GM19467 (cell line): ENCODE data around the gene RNU6-8.
A peak's percentile ranks its signal among the peaks of the same experiment; 100 is the strongest.

Source experiments
- ATAC-seq: cut with Tn5 transposase; IDR thresholded peaks from one replicate; pipeline ENCODE4 v1.9.1; 2021; ENCODE audit warnings: mild to moderate bottlenecking, moderate library complexity; ENCODE audit not compliant: unreplicated experiment

The RNU6-8 gene

DNA sequence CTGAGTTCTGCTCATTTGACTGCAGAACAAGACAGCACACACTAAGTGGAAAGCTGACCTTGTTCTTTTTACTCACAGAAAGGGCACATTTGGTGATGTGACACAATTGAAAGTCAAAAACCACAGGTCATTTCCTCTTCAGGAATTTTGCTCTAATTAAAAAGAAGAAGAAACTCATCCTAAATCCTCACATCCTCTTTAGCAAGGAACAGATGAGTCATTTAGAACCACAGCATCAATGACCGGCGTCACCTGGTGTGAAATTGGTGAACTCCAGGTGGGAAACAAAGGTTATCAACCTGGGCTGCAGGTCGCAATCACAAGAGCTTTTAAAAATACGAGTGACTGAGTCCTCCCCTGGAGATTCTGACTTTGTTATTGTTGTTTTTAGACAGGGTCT lies 2.9 kb upstream of the RNU6-8 start:
- ATAC-seq, result no peak

GRCh38 chr14:32205554-32205953 lies 2.5 kb upstream of the RNU6-8 start:
- ATAC-seq, result no peak

- ATAC-seq, result no peak
Measured at GRCh38 chr14:32203928-32204357, 874 bp upstream of the RNU6-8 start.

GRCh38 chr14:32202491-32202997 lies 525 bp downstream of the RNU6-8 start:
- ATAC-seq, result no peak

DNA sequence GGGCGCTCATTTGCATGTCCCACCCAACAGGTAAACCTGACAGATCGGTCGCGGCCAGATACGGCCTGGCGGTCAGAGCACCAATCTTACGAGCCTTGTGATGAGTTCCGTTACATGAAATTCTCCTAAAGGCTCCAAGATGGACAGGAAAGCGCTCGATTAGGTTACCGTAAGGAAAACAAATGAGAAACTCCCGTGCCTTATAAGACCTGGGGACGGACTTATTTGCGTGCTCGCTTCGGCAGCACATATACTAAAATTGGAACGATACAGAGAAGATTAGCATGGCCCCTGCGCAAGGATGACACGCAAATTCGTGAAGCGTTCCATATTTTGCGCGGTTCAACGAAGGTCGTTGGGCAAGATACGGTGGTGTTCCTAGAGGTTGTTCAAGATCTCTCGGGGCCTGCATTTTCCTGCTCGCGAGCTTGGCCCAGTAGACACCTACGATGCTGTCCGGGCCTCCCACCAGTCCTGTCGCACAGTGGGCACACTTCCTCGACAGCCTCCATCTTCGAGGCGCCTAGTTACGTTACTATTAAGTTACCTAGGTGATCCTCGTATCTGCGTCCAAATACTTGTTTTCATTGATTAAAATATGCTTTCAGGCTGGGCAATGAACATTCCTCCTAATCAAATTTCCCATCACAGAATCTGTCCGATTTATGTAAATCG lies 1.1 kb downstream of the RNU6-8 start, which contains the start of gene RNU6-7:
Gene RNU6-7 (plus strand): TSS at position 230 of the 675 bp plus-strand sequence.
- ATAC-seq, result no peak

GRCh38 chr14:32201193-32201815 lies 1.8 kb downstream of the RNU6-8 start:
- peak; percentile 48 for ATAC-seq

GRCh38 chr14:32200368-32201192 lies 2.5 kb downstream of the RNU6-8 start:
- ATAC-seq, result peak; percentile 1

- ATAC-seq, result no peak
Measured at GRCh38 chr14:32197919-32198318, 5.2 kb downstream of the RNU6-8 start.

GRCh38 chr14:32195636-32196035 lies 7.4 kb downstream of the RNU6-8 start:
- no peak for ATAC-seq

GRCh38 chr14:32193532-32193931 lies 9.5 kb downstream of the RNU6-8 start:
- ATAC-seq, result no peak

GRCh38 chr14:32192712-32193373 lies 10.2 kb downstream of the RNU6-8 start:
- ATAC-seq, result no peak

DNA sequence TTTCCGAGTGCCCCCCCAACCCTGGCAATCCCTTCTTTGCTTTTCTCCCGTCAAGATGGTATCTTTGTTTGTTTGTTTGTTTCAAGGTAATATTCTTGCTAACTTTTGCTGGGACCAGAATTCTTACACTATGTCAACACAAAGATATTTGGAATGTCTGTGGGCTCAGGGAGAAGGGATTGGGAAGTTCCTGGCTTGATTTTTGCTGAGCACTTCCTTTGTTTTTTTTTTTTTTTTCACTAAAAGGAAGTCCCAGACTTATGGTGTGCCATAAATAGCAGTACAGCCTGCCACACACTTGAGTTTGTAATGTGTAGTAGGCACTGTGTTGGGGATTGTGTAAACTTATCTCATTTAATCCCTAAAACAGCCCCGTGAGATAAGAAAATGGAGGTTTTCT lies 12.4 kb downstream of the RNU6-8 start:
- no peak for ATAC-seq

GRCh38 chr14:32189811-32190210 lies 13.3 kb downstream of the RNU6-8 start:
- no peak for ATAC-seq

DNA sequence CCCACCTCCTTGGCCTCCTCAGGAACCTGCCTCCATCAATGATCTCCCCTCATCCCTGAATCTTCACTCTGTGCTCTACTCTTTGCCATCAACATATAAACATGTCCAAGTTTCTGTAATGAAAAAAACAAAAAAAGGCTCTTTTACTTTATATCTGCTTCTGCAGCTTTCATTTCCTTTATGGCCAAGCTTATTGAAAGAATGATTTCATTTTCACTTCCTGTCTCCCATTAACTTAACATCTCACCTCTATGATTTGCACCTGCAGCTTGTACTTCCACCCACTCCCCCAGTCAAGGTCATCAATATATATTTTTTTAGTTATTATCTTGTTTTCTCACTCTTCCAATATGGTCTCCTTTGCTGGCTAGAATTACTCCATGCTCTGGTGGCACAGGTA lies 16.8 kb downstream of the RNU6-8 start:
- ATAC-seq, result peak; percentile 66

DNA sequence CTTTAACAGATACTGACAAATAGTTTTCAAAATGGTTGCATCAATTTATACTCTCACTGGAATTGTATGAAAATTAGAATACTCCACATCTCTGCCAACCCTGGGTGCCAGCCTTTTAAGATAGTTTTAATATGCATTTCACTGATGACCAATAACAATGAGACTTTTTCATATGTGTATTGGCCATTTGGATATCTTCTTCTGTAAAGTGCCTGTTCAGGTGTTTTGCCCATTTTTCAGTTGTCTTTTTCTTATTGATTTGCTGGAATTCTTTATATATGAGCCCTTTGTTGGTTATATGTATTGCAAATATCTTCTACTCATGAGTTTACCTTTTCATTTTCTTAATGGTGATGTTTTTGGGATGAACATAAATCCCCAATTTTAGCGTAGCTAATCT lies 18.0 kb downstream of the RNU6-8 start:
- no peak for ATAC-seq

DNA sequence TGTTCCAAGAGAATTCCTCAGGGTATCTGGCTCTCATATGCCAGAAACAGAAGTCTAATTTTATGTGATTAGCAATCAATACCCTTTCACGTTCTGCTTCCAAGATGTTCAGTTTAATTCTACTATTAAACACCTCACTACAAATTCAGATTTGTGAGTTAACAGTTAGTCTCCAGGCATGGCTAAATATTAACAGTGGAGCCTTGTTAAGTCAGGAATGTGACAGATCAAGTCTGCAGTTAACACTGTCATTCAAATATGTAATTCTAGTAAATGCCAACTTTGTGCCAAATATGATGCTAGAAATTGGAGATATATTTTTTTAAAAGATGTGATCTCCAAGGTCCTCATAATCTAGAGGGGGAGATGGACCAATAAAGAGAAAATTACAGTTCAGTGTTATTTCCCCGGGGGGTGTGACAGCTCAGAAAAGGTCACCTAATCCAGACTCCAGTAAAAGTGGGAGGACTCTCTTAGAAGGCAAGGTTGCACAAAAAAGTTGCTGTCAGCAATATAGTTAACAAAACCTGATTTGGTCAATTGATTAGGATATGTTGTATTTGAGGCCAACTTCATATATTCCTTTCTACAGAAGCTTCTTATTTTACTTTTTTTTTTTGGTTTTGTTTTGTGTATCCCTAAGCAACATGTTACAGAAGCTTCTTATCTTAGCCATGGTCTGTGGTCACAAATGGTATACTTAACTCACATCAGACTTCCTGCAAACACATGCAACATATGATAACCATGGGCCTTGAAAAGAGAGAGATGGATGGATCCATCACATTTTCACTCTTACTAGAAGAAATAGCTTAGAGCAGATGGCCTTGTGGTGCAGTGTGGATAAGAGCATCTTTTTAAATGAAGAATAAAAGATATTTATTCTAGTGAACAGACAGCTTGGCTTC lies 19.7 kb downstream of the RNU6-8 start:
- ATAC-seq, result no peak

DNA sequence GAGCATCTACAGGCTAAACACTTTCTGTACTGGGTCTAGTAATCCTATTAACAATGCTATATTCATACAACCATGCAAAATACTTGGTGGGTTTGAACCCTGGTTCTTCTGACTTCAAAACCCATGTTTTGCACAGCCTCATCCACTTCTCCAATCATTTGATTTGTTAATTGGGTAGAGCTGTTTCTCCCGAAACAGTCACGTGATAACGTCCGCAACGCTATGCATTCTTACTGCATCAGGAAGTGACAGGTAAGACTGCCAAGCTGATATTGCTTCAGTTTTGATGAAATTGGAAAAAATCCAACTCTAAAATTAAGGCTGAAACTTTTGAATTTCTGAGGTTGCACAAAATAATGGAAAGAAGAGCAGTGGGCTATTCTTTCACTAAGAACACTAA lies 31.6 kb downstream of the RNU6-8 start:
- ATAC-seq, result no peak

- no peak for ATAC-seq
Measured at GRCh38 chr14:32169191-32169590, 33.9 kb downstream of the RNU6-8 start.

GRCh38 chr14:32167907-32168306 lies 35.2 kb downstream of the RNU6-8 start:
- no peak for ATAC-seq

DNA sequence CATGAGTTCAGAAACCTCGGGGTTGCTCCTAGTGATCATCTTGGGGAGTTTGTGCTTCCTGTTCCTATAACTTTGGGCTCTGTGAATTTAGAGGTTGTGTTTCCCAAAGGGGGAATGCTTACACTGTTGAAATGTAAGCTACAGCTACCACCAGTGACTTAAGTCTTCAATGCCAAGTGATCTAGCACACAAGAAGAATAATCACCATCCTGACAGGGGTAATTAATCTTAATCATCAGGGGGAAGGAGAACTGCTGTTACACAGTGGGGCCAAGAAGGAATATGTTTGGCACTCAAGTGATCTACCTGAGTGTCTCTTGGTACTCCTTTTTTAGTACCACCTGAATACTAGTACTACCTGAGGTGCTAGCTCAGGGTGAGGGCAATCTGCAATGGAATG lies 36.1 kb downstream of the RNU6-8 start:
- ATAC-seq, result no peak
